Ishikawa (cell line): Measurements from ENCODE around the gene AGPAT4.

Experiments used
- EP300 ChIP-seq: IDR thresholded peaks from 2 replicates; pipeline ENCODE4 v1.6.1; 2012; ENCODE audit warnings: borderline replicate concordance
- RAD21 ChIP-seq: IDR thresholded peaks from 2 replicates; pipeline ENCODE4 v1.6.1; 2012; ENCODE audit warnings: low read depth
- TAF1 ChIP-seq: IDR thresholded peaks from 2 replicates; pipeline ENCODE4 v1.6.1; 2012; ENCODE audit warnings: low read depth, mild to moderate bottlenecking
- YY1 ChIP-seq: IDR thresholded peaks from 2 replicates; pipeline ENCODE4 v1.6.1; 2012; ENCODE audit warnings: low read depth

GRCh38 chr6:161295784-161296183 is 21.9 kb upstream of the AGPAT4 start:
- no peak for TF ChIP-seq RAD21
- no peak for TF ChIP-seq YY1
- no peak for TF ChIP-seq TAF1
- no peak for TF ChIP-seq EP300
